Measurements from ENCODE around the gene SLC6A6.

The SLC6A6 gene

GRCh38 chr3:14520967-14521366 is 118.6 kb downstream of the SLC6A6 start:
- H3K4me3 ChIP-seq (ENCODE audit: low read length), result no peak overlapping the region
- no peaks in the 10 kb centered on the region for H3K36me3 ChIP-seq (ENCODE audit: control insufficient read depth, insufficient read depth, low read length)
- no peak overlapping the region for H3K9ac ChIP-seq (ENCODE audit: low read length)
- no peak overlapping the region for H3K27ac ChIP-seq (ENCODE audit: low read depth, low read length)
- no peaks in the 10 kb centered on the region for H3K27me3 ChIP-seq (ENCODE audit: control insufficient read depth, insufficient read depth, low read length)
- H3K4me1 ChIP-seq (ENCODE audit: control insufficient read depth, insufficient read depth, low read length), result no peaks in the 10 kb centered on the region

GRCh38 chr3:14521611-14522010 is 119.2 kb downstream of the SLC6A6 start:
- H3K27ac ChIP-seq (ENCODE audit: low read depth, low read length), result no peak overlapping the region
- no peak overlapping the region for H3K4me3 ChIP-seq (ENCODE audit: low read length)
- no peaks in the 10 kb centered on the region for H3K27me3 ChIP-seq (ENCODE audit: control insufficient read depth, insufficient read depth, low read length)
- H3K4me1 ChIP-seq (ENCODE audit: control insufficient read depth, insufficient read depth, low read length), result peaks cover 5% of the 10 kb centered on the region
- H3K36me3 ChIP-seq (ENCODE audit: control insufficient read depth, insufficient read depth, low read length), result no peaks in the 10 kb centered on the region
- no peak overlapping the region for H3K9ac ChIP-seq (ENCODE audit: low read length)

GRCh38 chr3:14522129-14522691 is 119.8 kb downstream of the SLC6A6 start:
- Histone ChIP-seq H3K4me1 (ENCODE audit: control insufficient read depth, insufficient read depth, low read length) (peaks cover 5% of the 10 kb centered on the region), H3K9ac (ENCODE audit: low read length) (no peak overlapping the region), H3K4me3 (ENCODE audit: low read length) (no peak overlapping the region), H3K27ac (ENCODE audit: low read depth, low read length) (no peak overlapping the region), H3K27me3 (ENCODE audit: control insufficient read depth, insufficient read depth, low read length) (no peaks in the 10 kb centered on the region), H3K36me3 (ENCODE audit: control insufficient read depth, insufficient read depth, low read length) (no peaks in the 10 kb centered on the region)

GRCh38 chr3:14522768-14523167 is 120.4 kb downstream of the SLC6A6 start:
- H3K9ac ChIP-seq (ENCODE audit: low read length), result no peak overlapping the region
- H3K4me3 ChIP-seq (ENCODE audit: low read length), result no peak overlapping the region
- no peaks in the 10 kb centered on the region for H3K27me3 ChIP-seq (ENCODE audit: control insufficient read depth, insufficient read depth, low read length)
- H3K27ac ChIP-seq (ENCODE audit: low read depth, low read length), result no peak overlapping the region
- peaks cover 5% of the 10 kb centered on the region for H3K4me1 ChIP-seq (ENCODE audit: control insufficient read depth, insufficient read depth, low read length)
- H3K36me3 ChIP-seq (ENCODE audit: control insufficient read depth, insufficient read depth, low read length), result no peaks in the 10 kb centered on the region

GRCh38 chr3:14523792-14524191 is 121.4 kb downstream of the SLC6A6 start:
- Histone ChIP-seq H3K27ac (ENCODE audit: low read depth, low read length) (no peak overlapping the region), H3K4me3 (ENCODE audit: low read length) (no peak overlapping the region), H3K4me1 (ENCODE audit: control insufficient read depth, insufficient read depth, low read length) (peaks cover 5% of the 10 kb centered on the region), H3K9ac (ENCODE audit: low read length) (no peak overlapping the region), H3K27me3 (ENCODE audit: control insufficient read depth, insufficient read depth, low read length) (no peaks in the 10 kb centered on the region), H3K36me3 (ENCODE audit: control insufficient read depth, insufficient read depth, low read length) (no peaks in the 10 kb centered on the region)

- no peak overlapping the region for H3K9ac ChIP-seq (ENCODE audit: low read length)
- no peaks in the 10 kb centered on the region for H3K27me3 ChIP-seq (ENCODE audit: control insufficient read depth, insufficient read depth, low read length)
- no peaks in the 10 kb centered on the region for H3K36me3 ChIP-seq (ENCODE audit: control insufficient read depth, insufficient read depth, low read length)
- peaks cover 5% of the 10 kb centered on the region for H3K4me1 ChIP-seq (ENCODE audit: control insufficient read depth, insufficient read depth, low read length)
- no peak overlapping the region for H3K27ac ChIP-seq (ENCODE audit: low read depth, low read length)
- H3K4me3 ChIP-seq (ENCODE audit: low read length), result no peak overlapping the region
Measured at GRCh38 chr3:14524311-14524711, 121.9 kb downstream of the SLC6A6 start.

- H3K9ac ChIP-seq (ENCODE audit: low read length), result no peak overlapping the region
- no peaks in the 10 kb centered on the region for H3K36me3 ChIP-seq (ENCODE audit: control insufficient read depth, insufficient read depth, low read length)
- H3K4me3 ChIP-seq (ENCODE audit: low read length), result peak overlapping the region; percentile 52
- H3K4me1 ChIP-seq (ENCODE audit: control insufficient read depth, insufficient read depth, low read length), result peaks cover 5% of the 10 kb centered on the region
- no peaks in the 10 kb centered on the region for H3K27me3 ChIP-seq (ENCODE audit: control insufficient read depth, insufficient read depth, low read length)
- H3K27ac ChIP-seq (ENCODE audit: low read depth, low read length), result peak overlapping the region; percentile 40
Measured at GRCh38 chr3:14524920-14525660, 122.7 kb downstream of the SLC6A6 start.

- H3K4me3 ChIP-seq (ENCODE audit: low read length), result peak overlapping the region; percentile 52
- no peaks in the 10 kb centered on the region for H3K36me3 ChIP-seq (ENCODE audit: control insufficient read depth, insufficient read depth, low read length)
- H3K27ac ChIP-seq (ENCODE audit: low read depth, low read length), result peak overlapping the region; percentile 59
- peaks cover 5% of the 10 kb centered on the region for H3K4me1 ChIP-seq (ENCODE audit: control insufficient read depth, insufficient read depth, low read length)
- H3K9ac ChIP-seq (ENCODE audit: low read length), result no peak overlapping the region
- H3K27me3 ChIP-seq (ENCODE audit: control insufficient read depth, insufficient read depth, low read length), result no peaks in the 10 kb centered on the region
Measured at GRCh38 chr3:14525685-14526631, 123.6 kb downstream of the SLC6A6 start.

- Histone ChIP-seq H3K9ac (ENCODE audit: low read length) (no peak overlapping the region), H3K4me1 (ENCODE audit: control insufficient read depth, insufficient read depth, low read length) (peaks cover 5% of the 10 kb centered on the region), H3K4me3 (ENCODE audit: low read length) (no peak overlapping the region), H3K27me3 (ENCODE audit: control insufficient read depth, insufficient read depth, low read length) (peaks cover 2% of the 10 kb centered on the region), H3K36me3 (ENCODE audit: control insufficient read depth, insufficient read depth, low read length) (no peaks in the 10 kb centered on the region), H3K27ac (ENCODE audit: low read depth, low read length) (no peak overlapping the region)
Measured at GRCh38 chr3:14528081-14528480, 125.7 kb downstream of the SLC6A6 start.

GRCh38 chr3:14531856-14532395 is 129.5 kb downstream of the SLC6A6 start:
- Histone ChIP-seq H3K4me1 (ENCODE audit: control insufficient read depth, insufficient read depth, low read length) (no peaks in the 10 kb centered on the region), H3K36me3 (ENCODE audit: control insufficient read depth, insufficient read depth, low read length) (no peaks in the 10 kb centered on the region), H3K27me3 (ENCODE audit: control insufficient read depth, insufficient read depth, low read length) (peaks cover 2% of the 10 kb centered on the region), H3K4me3 (ENCODE audit: low read length) (no peak overlapping the region), H3K9ac (ENCODE audit: low read length) (no peak overlapping the region), H3K27ac (ENCODE audit: low read depth, low read length) (no peak overlapping the region)

GRCh38 chr3:14532691-14533456 is 130.5 kb downstream of the SLC6A6 start:
- no peak overlapping the region for H3K9ac ChIP-seq (ENCODE audit: low read length)

More at GRCh38 chr3:14532691-14533456, 130.5 kb downstream of the SLC6A6 start:
- Histone ChIP-seq H3K4me1 (ENCODE audit: control insufficient read depth, insufficient read depth, low read length) (no peaks in the 10 kb centered on the region), H3K4me3 (ENCODE audit: low read length) (no peak overlapping the region), H3K27me3 (ENCODE audit: control insufficient read depth, insufficient read depth, low read length) (peaks cover 2% of the 10 kb centered on the region), H3K36me3 (ENCODE audit: control insufficient read depth, insufficient read depth, low read length) (no peaks in the 10 kb centered on the region), H3K27ac (ENCODE audit: low read depth, low read length) (no peak overlapping the region)
